Cardiac septum (tissue), 1 donor: ENCODE measurements around the gene CLDN16. TPM values are rescaled to one million over a fixed set of nuclear protein-coding genes. Genes with fewer than 3 reads are reported as not detected.

ENCODE experiments used
- DNase-seq: peaks from one replicate; pipeline ENCODE4 v3.0.0-alpha.2; 2020; ENCODE audit warnings: low spot score
- intact Hi-C: fragments of 100-400 bp; cut with DNase I; formaldehyde crosslinking; loops from one replicate; pipeline ENCODE4 v1.14.0; 2022
- total RNA-seq: library from RNA; stranded (reverse); fragmentation: NEBNext Ultra II Directional; extraction: Animal tissue kit (Norgen Biotek cat#: 25700); gene quantifications from one replicate; pipeline ENCODE4 v1.2.1, GENCODE V29; 2021
- donor health status: DM: no; HTN: no; CAD: no.

CLDN16 gene
- total RNA-seq, 1 donor from 2014 or later: not detected

DNA sequence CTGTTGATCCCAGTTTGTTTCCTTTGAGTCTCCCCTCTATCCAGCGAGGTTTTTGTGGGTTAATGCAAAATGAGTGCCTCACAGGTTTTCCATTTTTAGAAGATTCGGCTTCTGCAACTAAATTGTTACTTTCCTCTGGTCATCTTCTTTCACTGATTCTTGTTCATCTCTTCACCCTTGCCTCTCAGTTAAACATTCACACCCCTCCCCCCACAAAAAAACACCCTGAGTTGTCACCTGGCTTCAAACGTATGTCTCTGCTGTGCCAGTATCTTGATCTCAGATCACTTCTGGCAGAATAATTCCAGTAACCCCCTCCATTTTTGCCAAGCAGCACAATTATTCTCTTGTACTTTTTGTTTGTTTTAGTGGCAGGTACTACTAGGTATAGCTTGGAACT, 12.3 kb upstream of the CLDN16 start:
- intact Hi-C loops: no loop called here
- no peak for DNase-seq

DNA sequence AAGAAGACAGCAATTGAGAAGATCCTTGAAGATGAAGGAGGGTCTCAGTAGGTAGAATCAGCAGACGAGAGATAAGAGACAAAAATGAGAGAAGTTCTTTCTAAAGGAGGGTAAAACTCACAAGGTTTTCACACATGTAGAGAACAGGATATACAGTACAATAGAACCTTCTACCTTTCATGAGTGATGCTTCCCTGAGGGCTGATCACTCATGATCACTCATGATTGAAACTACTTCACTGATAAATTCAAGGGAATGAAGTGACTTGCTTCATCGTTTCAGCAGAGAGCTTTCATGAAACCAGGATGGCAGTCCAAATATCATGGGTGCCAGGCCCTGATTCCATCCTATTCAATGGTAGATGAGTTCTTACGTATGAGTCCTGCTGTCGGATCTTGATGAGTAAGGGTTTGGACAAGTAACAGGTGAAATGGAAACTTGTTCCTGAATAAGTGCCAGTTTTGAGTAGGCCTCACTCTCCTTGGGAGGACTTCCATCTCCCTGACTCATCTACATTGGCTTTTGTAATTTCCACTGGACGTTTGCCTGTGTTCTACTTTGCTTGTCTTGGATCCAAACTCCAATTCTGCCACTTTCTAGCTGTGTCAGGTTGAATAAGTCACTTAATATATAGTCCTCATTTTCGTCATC, 9.6 kb upstream of the CLDN16 start:
- no peak for DNase-seq
- intact Hi-C loops: no loop called here

DNA sequence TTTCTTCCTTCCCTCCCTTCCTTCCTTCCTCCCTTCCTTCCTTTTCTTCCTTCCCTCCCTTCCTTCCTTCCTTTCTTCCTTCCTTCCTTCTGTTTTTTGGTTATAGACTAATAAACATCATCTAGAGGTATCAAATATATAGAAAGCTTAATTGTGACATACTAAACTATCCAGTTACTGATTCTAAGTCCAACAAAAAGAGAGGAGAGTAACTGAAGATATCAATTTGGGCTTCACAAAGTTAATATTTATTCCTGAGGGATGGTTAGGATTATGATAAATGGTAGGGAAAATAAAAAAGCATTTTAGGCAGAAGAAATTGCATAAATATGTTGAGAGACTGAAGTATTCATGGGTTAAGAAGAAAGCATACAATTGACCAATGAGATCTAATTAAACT, 7.8 kb upstream of the CLDN16 start:
- no peak for DNase-seq
- intact Hi-C loops: loop anchor here (5.0 kb wide), 1 partner anchor 53 kb away; no protein-coding TSS in a partner anchor

DNA sequence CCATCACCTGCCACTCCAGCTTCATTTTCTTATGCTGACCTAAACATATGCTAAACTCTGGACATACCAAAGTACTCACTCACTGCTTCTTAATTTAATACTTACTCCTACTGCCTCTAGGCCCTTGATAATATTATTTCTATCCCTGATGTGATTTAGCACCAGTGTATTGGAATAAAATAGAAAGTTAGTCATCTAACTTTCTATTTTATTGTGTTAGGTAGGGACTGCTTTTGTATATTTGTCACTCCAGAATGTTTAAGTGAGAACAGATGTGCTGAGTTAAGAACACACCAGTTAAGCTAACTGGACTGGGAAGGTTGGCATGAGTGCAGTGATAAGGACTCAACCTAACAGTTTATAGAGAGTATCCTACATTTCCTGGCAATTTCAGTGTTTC, 6.5 kb upstream of the CLDN16 start:
- DNase-seq: no peak
- intact Hi-C loops: loop anchor here (5.0 kb wide), 1 partner anchor 54 kb away; no protein-coding TSS in a partner anchor

DNA sequence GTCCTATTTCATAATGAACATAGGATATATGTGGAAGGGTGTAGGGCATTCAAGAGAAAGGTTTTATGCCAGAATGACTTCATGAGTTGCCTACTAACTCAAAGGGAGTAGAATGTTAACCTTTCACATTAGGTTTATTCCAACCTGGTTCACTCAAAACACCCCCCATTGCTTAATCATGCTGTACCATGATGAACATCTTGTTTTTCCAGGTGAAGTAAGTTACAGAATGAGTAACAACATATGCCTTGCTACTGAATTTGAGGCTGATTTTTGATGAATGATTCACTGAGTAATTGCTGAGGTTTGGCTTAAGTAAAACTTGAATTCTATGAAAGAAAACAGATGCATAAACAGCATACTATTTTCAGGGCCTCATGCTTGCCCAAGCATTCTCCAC, 5.9 kb upstream of the CLDN16 start:
- DNase-seq: no peak
- intact Hi-C loops: loop anchor here (5.0 kb wide), 1 partner anchor 55 kb away; no protein-coding TSS in a partner anchor

DNA sequence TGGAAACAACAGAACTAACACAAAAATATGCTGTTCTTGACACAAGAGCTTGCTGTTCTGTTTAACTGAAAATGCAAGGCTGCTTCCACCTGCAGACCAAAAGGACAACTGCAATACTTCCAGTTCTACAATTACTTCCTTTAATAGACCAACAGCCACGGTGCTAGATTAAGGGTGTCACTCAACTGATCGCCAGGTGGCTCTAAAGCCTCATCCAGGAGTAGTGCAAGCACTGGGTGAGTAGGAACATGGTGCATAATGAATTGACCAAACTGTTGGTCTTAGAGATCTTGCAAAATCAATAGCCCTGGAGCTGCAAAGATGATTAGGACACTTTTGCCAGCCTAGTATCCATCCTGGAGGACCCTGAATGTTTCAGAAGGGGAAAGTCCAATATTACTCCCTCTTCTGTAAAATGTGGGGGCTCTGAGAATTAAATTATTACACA, 3.6 kb upstream of the CLDN16 start:
- no peak for DNase-seq
- intact Hi-C loops: loop anchor here (5.0 kb wide), 1 partner anchor 57 kb away; no protein-coding TSS in a partner anchor

DNA sequence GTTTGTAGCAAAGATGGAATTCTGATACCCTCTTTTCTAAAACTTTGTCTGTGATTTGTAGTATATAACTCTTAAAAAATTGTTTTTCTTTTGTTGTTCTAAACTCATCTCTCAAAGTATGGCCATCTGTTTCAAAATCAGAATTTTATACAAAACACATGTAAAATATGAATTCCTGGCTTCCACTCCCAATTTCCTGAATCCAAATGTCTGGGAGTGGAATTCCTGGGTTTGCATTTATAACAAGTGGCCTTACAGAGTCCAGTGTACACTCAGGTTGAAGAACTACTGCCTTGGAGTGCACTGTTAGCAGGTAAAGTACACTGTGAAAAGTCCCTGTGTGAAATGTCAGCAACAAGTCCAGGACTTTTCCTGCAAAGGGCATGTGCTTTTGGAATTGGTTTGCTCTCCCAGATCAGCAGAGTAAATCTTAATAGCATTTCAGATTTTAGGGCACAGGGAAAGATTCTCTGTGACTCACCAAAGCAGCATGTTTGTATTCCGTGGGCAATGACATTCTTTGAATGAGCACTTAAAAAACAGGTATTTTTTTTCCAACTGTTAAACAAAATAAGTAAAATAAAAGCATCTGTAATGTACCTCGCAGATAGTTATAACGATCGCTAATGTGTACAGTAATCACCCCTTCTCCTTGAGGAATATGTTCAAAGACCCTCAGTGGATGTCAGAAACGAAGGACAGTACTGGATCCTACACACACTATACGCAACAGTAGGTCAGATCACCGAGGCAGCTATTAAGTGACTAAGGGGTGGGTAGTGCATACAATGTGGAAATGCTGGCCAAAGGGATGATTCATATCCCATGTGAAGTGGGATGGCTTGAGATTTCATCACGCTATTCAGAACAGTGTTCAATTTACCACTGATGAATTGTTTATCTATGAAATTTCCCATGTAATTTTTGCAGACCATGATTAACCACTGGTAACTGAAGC, 2.0 kb upstream of the CLDN16 start:
- DNase-seq: no peak
- intact Hi-C loops: no loop called here

DNA sequence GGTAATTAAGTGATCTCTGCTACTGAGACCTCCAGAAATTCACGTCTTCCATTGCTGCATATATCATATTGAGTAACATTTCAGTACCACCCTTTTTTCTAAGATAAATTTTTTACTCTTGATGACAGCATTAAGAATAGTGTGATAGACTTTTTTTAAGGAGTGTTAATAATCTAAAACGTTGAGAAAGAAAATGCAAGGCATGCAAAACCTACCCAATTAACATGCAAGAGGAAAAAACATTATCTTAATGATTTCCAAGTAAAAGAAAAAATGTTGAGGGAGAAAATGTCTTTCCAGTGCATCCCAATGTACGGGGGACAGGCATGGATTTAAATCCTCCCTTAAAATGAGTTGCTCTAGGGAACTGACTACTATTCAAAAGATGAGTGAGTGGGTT, 740 bp downstream of the CLDN16 start:
- no peak for DNase-seq
- intact Hi-C loops: no loop called here

DNA sequence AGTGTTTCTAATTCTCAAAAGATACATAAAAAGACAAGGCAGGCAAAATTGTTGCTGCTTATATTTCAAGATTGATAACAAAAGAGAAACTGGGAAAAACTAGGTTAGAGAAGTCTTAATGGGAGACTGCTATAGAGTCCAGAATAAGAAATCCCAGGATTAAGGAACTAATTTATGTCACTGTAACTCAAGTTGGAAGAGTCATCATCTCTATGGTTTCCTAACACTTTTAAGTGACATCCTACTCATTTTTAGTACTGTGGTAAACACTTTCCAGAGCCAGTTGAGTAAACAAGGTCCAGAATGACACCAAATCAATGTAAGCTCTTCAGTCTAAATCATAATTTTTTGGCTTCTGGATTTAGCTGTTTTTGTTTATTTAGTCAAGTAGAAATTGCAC, 8.0 kb downstream of the CLDN16 start:
- DNase-seq: no peak
- intact Hi-C loops: no loop called here

DNA sequence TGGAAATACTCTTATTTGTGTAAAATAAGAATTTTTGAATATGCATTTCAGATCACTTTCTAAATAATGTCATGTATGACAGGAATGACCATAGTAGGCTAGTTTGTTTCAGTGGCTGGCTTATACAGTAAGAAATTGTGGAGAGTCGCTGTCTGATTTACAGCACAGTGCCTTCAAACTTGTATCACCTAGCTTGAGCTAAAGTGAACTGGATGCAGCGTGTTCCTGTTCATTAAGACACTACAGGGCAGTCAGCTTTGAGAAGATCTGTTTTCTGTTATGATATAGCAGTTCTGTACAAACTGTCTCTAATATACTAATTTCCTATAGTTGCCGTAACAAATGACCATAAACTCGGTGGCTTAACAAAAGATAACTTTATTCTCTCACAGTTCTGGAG, 9.9 kb downstream of the CLDN16 start:
- intact Hi-C loops: no loop called here
- DNase-seq: no peak

DNA sequence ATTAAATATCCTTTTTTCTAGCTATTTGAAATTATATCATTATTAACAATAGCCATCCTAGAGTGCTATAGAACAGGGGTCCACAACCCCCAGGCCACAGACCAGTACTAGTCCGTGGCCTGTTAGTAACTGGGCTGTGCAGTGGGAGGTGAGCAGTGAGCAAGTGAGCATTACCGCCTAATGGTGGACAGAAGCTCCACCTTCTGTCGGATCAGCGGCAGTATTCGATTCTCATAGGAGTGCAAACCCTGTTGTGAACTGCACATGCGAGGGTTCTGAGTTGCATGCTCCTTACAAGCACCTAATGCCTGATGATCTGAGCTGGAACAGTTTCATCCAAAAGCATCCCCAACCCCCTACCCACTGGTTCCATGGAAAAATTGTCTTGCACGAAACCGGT, 11.7 kb downstream of the CLDN16 start:
- intact Hi-C loops: no loop called here
- no peak for DNase-seq

DNA sequence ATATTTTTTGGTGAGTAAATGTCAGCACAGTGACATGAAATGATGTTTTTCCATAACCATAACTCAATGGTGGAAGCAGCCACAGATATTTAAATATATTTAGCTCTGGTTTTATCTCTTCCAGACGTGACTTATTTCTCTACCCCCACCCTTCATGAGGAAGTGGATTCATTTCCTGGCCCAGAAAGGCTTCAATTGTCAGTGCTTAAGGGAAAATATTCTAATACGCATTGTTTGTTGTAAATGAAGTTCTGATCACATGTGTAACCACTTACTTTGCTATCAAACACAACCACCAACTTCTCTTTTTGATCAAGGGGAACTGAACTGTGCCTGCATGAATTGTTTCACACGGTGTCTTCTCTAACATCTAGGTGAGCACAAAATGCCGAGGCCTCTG, 14.0 kb downstream of the CLDN16 start:
- intact Hi-C loops: no loop called here
- DNase-seq: no peak

DNA sequence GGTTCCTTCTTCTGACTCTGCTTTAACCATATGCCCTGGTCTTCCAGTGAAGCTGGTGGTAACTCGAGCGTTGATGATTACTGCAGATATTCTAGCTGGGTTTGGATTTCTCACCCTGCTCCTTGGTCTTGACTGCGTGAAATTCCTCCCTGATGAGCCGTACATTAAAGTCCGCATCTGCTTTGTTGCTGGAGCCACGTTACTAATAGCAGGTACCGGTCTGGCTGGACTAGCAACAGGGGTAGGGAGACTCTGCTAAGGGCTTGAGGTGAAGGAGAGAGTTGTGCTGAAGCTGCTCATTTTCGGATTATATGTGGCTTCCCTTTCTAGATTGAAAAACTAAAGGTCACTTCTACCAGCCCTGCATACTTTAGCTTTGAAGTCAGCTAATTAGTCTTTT, 16.8 kb downstream of the CLDN16 start:
- intact Hi-C loops: no loop called here
- DNase-seq: no peak

DNA sequence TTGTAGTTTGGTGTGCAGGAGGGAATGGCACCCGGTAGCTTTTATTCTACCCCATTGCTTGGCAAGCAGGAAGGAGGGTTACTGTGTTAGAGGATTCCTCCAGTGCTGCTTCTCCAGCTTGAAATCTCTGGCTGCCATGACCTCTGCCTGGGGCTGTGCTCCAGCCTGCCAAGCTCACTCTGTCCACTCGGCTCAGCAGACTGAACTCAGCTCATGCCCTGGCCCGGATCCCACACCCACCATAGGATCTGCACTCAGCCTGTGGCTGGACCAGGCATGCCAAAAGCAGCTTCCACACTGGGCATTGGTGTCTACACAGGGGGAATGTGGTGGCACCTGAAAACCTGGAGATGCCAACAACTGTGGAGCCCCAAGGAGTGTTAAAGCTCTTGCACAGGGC, 26.3 kb downstream of the CLDN16 start:
- intact Hi-C loops: no loop called here
- no peak for DNase-seq

DNA sequence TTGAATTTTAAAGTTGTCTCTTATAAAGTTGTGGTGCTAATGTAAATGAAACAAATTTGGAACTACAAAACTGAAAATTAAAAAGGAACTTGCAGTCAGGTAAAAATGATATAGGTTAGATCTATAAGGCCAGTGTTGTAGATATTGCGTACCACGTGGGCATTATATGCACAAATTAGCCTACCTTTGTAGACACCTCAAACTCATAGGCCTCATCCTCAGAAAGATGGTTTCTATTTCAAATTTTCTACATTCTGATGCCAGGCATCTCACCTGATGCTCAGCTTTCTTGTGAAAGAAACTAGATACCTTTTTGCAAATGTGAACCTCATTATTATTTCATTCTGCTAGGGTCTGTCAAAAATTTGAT, 36.1 kb downstream of the CLDN16 start:
- no peak for DNase-seq
- intact Hi-C loops: loop anchor here (10.0 kb wide), 3 partner anchors 91 to 459 kb away; partner anchors contain the start of genes CLDN1 and IL1RAP

DNA sequence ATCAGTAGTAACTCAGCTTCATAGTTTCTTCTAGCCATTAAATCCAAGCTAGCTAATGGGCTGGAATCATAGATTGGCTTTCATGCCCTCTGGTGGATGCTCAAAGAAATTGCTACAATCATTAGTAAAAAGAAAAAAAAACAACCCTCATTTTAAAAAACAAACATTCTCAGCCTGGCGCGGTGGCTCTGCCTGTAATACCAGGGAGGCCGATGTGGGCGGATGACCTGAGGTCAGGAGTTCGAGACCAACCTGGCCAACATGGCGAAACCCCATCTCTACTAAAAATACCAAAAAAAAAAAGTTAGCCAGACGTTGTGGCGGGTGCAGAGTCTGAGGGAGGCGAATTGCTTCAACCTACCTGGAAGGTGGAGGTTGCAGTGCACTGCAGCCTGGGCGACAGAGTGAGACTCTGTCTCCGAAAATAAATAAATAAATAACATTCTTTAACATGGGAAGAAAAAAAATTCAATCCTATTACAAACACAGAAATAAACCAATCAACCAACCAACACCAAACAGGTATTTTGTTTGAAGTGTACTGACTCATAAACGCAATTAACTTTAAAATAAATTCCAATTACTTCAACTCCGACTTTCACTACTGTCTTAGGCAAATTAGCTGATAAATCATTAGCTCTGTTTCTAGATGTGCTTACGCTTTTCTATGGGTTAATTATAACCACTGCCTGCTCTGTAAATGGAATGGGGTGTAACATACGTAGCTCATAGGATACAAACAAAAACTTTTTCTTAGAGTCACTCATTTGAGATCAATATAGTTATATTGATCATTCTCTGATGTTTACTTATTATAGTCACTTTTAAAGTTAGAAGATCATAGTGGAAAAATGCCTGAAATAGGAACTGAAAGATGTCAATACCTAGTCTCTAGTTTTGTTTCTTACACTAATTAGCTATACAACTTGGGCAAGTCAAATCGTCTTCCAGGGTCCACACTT, 36.8 kb downstream of the CLDN16 start:
- DNase-seq: no peak
- intact Hi-C loops: loop anchor here (10.0 kb wide), 3 partner anchors 90 to 460 kb away; partner anchors contain the start of genes CLDN1 and IL1RAP

DNA sequence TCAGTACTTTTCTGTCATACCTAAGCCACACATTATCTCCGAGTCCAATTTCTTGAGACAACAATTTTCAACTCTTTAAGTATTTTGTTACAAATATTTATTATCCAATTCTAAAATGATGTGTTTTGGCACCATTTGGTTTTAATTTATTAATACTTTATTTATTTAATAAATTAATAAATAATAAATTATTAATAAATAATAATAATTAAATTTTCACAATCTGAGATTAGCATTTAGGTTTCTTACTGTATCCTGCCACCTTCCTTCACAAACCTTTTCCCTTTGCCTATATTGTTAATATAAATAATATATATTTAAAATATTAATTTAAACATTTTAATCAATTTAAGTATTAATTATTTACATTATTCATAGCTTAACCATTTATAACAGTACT, 37.9 kb downstream of the CLDN16 start:
- intact Hi-C loops: loop anchor here (10.0 kb wide), 3 partner anchors 89 to 461 kb away; partner anchors contain the start of genes CLDN1 and IL1RAP
- DNase-seq: no peak

DNA sequence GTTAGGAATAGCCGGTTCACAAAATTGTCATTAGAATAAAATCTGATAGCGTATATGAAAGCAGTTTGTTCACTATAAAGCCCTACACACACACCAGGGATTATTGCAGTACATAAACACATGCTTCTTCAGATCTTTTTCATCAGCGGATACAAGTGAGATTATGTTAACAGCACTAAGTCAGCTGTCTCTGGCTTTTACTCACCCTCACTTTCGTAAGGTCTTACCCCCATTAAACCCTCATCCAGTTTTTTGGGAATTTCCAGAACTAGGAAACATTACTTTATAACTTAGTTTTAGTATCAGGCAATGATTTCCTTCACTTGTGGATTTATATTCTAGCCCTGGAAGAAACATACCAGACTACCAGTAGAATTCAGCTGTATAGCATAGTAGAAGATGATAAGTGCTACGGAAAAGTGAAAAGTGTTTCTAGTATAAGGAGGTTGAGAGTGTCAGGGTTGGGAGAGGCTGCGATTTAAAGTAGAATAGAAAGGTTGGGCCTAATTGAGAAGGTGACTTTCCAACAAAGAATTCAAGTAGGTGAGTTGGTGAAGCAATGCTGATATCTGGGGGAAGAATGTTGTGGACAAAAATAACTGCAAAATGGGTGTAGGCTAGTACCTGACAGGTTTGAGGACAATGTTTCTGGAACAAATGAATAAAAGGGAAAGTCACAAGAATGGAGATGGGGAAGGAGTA, 39.0 kb downstream of the CLDN16 start:
- no peak for DNase-seq
- intact Hi-C loops: loop anchor here (10.0 kb wide), 3 partner anchors 88 to 462 kb away; partner anchors contain the start of genes CLDN1 and IL1RAP

DNA sequence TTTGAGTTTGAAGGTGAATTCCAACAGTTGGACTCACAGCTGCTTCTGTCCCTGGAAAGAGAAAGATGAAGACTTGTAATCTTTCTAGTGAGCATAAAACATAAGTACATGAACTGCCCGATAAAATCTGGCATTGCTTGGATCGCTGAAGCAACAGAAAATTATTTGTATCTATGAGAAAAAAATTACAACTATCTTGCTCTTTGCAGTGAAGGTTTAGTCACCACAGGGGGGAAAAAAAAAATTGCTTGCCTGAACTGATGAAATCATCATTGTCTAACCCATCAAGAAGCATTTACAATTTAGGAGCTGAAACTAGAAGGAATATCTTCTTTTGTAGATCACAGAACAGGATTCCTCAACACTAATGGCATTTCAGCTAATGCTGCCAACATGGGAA, 41.7 kb downstream of the CLDN16 start:
- DNase-seq: no peak
- intact Hi-C loops: loop anchor here (10.0 kb wide), 3 partner anchors 85 to 465 kb away; partner anchors contain the start of genes CLDN1 and IL1RAP
